ENCODE results near the gene GLT1D1.

GRCh38 chr12:128914908-128915563 is 61.8 kb downstream of the GLT1D1 start:
- TF ChIP-seq USF1 (IDR thresholded peaks at IDR 0.05) (no peak), REST (IDR thresholded peaks at IDR 0.05; ENCODE audit: low read depth) (no peak)
